ENCODE results near the gene PTPRS.

DNA sequence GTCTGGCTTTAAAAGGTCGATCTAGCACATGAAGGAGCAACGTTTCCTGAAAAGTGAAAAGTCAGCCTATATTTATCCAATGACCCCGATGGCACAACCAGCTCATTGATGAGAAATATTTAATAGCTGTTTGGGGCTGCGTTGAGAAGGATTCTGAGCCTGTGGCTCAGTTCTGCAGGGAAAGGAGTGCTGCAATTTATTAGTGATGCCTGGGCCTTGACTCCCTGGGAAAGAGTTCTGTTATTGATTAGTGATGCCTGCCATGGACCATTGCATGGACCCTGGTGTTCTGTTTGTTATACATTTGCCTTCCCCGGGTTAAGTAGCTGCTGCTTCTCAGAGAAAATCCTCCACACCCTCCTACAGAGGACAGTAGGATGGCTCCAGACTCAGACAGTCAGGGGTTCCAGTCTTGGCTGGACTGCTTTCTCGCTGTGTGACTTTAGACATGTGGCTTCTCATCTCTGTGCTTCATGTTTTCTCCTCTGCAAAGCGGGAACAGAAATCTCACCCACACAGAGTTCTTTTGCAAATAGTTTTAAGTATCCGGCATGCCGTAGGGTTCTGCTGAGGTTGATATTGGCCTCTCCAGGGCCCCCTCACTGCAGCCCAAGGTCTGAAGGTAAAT, 17.7 kb upstream of the PTPRS start:
- TF ChIP-seq POLR2AphosphoS5 (IDR thresholded peaks at IDR 0.05) = no peak
- TF ChIP-seq, protein P1, sequence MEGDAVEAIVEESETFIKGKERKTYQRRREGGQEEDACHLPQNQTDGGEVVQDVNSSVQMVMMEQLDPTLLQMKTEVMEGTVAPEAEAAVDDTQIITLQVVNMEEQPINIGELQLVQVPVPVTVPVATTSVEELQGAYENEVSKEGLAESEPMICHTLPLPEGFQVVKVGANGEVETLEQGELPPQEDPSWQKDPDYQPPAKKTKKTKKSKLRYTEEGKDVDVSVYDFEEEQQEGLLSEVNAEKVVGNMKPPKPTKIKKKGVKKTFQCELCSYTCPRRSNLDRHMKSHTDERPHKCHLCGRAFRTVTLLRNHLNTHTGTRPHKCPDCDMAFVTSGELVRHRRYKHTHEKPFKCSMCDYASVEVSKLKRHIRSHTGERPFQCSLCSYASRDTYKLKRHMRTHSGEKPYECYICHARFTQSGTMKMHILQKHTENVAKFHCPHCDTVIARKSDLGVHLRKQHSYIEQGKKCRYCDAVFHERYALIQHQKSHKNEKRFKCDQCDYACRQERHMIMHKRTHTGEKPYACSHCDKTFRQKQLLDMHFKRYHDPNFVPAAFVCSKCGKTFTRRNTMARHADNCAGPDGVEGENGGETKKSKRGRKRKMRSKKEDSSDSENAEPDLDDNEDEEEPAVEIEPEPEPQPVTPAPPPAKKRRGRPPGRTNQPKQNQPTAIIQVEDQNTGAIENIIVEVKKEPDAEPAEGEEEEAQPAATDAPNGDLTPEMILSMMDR (IDR thresholded peaks at IDR 0.05 in 8 of 11, conservative IDR thresholded peaks at IDR 0.05 in 3 of 11) = no peak
